ENCODE data around the gene WDR77. TPM values are rescaled to one million over a fixed set of nuclear protein-coding genes. Genes with fewer than 3 reads are reported as not detected.

WDR77 gene
- total and polyA plus RNA-seq, 2 donors (not counting 1 experiment from before 2014, with no cell fraction given): 21.8 to 62.0 TPM

GRCh38 chr1:111392460-111392945 lies 56.6 kb downstream of the WDR77 start:
- H2AFZ ChIP-seq (ENCODE audit: low read length): no peak overlapping the region
- H3K9ac ChIP-seq (ENCODE audit: insufficient read depth, low read length): no peak overlapping the region
- no peaks in the 10 kb centered on the region for H3K9me3 ChIP-seq (ENCODE audit: control insufficient read depth, insufficient read depth, low read depth, low read length)
- no peaks in the 10 kb centered on the region for H3K36me3 ChIP-seq (ENCODE audit: control insufficient read depth, insufficient read depth, low read length)
- H3K79me2 ChIP-seq (ENCODE audit: control insufficient read depth, insufficient read depth, low read length): no peaks in the 10 kb centered on the region
- DNase-seq (ENCODE audit: low read depth in 2 of 2): no peak
- no peak overlapping the region for H3K27ac ChIP-seq (ENCODE audit: insufficient read depth, low read length)
- no peak overlapping the region for H3K4me3 ChIP-seq (replicated peaks in 1 of 4; ENCODE audit: control extremely low read depth in 1 of 4, insufficient read depth in 1 of 4, low read depth in 3 of 4, low read length in 4 of 4)
- no peak overlapping the region for H3K4me2 ChIP-seq (ENCODE audit: extremely low read depth, insufficient read depth, low read length)
- H3K4me1 ChIP-seq (ENCODE audit: control insufficient read depth, extremely low read depth, insufficient read depth, low read length): no peaks in the 10 kb centered on the region
- H4K20me1 ChIP-seq (ENCODE audit: control insufficient read depth, extremely low read depth, insufficient read depth, low read length): no peaks in the 10 kb centered on the region
- H3K27me3 ChIP-seq (ENCODE audit: control insufficient read depth, insufficient read depth, low read length): peaks cover 3% of the 10 kb centered on the region
- TF ChIP-seq EZH2 (IDR thresholded peaks at IDR 0.05; ENCODE audit: low read length, missing control alignments) (no peak), CTCF (conservative IDR thresholded peaks at IDR 0.05 in 1 of 2, IDR thresholded peaks at IDR 0.05 in 1 of 2; ENCODE audit: low read depth in 1 of 2, low read length in 2 of 2) (no peak)

GRCh38 chr1:111392042-111392441 lies 57.0 kb downstream of the WDR77 start:
- Histone ChIP-seq H3K36me3 (ENCODE audit: control insufficient read depth, insufficient read depth, low read length) (no peaks in the 10 kb centered on the region), H3K4me2 (ENCODE audit: extremely low read depth, insufficient read depth, low read length) (no peak overlapping the region), H2AFZ (ENCODE audit: low read length) (no peak overlapping the region), H3K4me3 (replicated peaks in 1 of 4; ENCODE audit: control extremely low read depth in 1 of 4, insufficient read depth in 1 of 4, low read depth in 3 of 4, low read length in 4 of 4) (no peak overlapping the region), H3K9ac (ENCODE audit: insufficient read depth, low read length) (no peak overlapping the region), H3K9me3 (ENCODE audit: control insufficient read depth, insufficient read depth, low read depth, low read length) (no peaks in the 10 kb centered on the region), H3K79me2 (ENCODE audit: control insufficient read depth, insufficient read depth, low read length) (no peaks in the 10 kb centered on the region), H3K4me1 (ENCODE audit: control insufficient read depth, extremely low read depth, insufficient read depth, low read length) (no peaks in the 10 kb centered on the region), H3K27ac (ENCODE audit: insufficient read depth, low read length) (no peak overlapping the region), H4K20me1 (ENCODE audit: control insufficient read depth, extremely low read depth, insufficient read depth, low read length) (no peaks in the 10 kb centered on the region), H3K27me3 (ENCODE audit: control insufficient read depth, insufficient read depth, low read length) (peaks cover 3% of the 10 kb centered on the region)
- no peak for DNase-seq (ENCODE audit: low read depth in 2 of 2)
- TF ChIP-seq EZH2 (IDR thresholded peaks at IDR 0.05; ENCODE audit: low read length, missing control alignments): no peak
- no peak for TF ChIP-seq CTCF (conservative IDR thresholded peaks at IDR 0.05 in 1 of 2, IDR thresholded peaks at IDR 0.05 in 1 of 2; ENCODE audit: low read depth in 1 of 2, low read length in 2 of 2)

Other genes starting within 250 kb of the WDR77 start
- 15.7 and 19.5 TPM in 2 replicates for gene DENND2D, start 248.6 kb downstream of the WDR77 start, total RNA-seq
- gene DENND2D, start 248.6 kb downstream of the WDR77 start, polyA plus RNA-seq: 2.2 and 2.5 TPM in 2 replicates
- 1.5 and 10.3 TPM in 2 replicates for gene CHI3L2, start 221.5 kb downstream of the WDR77 start, total RNA-seq
- gene CHI3L2, start 221.5 kb downstream of the WDR77 start, polyA plus RNA-seq: 0.66 and 3.8 TPM in 2 replicates
- gene CHIA, start 158.4 kb downstream of the WDR77 start, total RNA-seq: not detected in 2 replicates
- gene CHIA, start 158.4 kb downstream of the WDR77 start, polyA plus RNA-seq: not detected in 2 replicates
- 0.51 and 1.2 TPM in 2 replicates for gene OVGP1, start 21.5 kb downstream of the WDR77 start, total RNA-seq
- 0.26 and 0.51 TPM in 2 replicates for gene OVGP1, start 21.5 kb downstream of the WDR77 start, polyA plus RNA-seq
- 162 and 217 TPM in 2 replicates for gene ATP5PB, start 208 bp upstream of the WDR77 start, total RNA-seq
- gene ATP5PB, start 208 bp upstream of the WDR77 start, polyA plus RNA-seq: 417 and 458 TPM in 2 replicates
- gene C1orf162, start 24.7 kb upstream of the WDR77 start, total RNA-seq: 0.26 and 0.33 TPM in 2 replicates
- gene C1orf162, start 24.7 kb upstream of the WDR77 start, polyA plus RNA-seq: 0.03 and 0.11 TPM in 2 replicates
- not detected in 2 replicates for gene ADORA3, start 54.4 kb upstream of the WDR77 start, total RNA-seq
- gene ADORA3, start 54.4 kb upstream of the WDR77 start, polyA plus RNA-seq: not detected in 2 replicates
- gene TMIGD3, start 54.4 kb upstream of the WDR77 start, total RNA-seq: not detected in 2 replicates
- not detected in 2 replicates for gene TMIGD3, start 54.4 kb upstream of the WDR77 start, polyA plus RNA-seq
- 11.6 and 13.5 TPM in 2 replicates for gene RAP1A, start 170.5 kb upstream of the WDR77 start, total RNA-seq
- gene RAP1A, start 170.5 kb upstream of the WDR77 start, polyA plus RNA-seq: 74.1 and 99.5 TPM in 2 replicates